HepG2 (cell line): Measurements from ENCODE around the gene TUBB3. TPM values are rescaled to one million over a fixed set of nuclear protein-coding genes. Genes with fewer than 3 reads are reported as not detected.

Experiments
- HOMEZ ChIP-seq: IDR thresholded peaks from 2 replicates; pipeline ENCODE4 v1.6.1; 2016; ENCODE audit warnings: low read depth
- KDM2A ChIP-seq: sonication (generic); formaldehyde crosslinking; IDR thresholded peaks from 2 replicates; pipeline ENCODE4 v1.4.0; 2020; ENCODE audit warnings: low read depth, missing genetic modification reagents, borderline replicate concordance
- MYPOP ChIP-seq: sonication (generic); formaldehyde crosslinking; IDR thresholded peaks from 2 replicates; pipeline ENCODE4 v1.8.1; 2023; ENCODE audit warnings: mild to moderate bottlenecking, moderate library complexity, missing genetic modification reagents
- PITX1 ChIP-seq: sonication (generic); formaldehyde crosslinking; IDR thresholded peaks from 2 replicates; pipeline ENCODE4 v1.5.1; 2020; ENCODE audit warnings: mild to moderate bottlenecking, missing genetic modification reagents
- RBAK ChIP-seq: sonication (generic); formaldehyde crosslinking; IDR thresholded peaks from 2 replicates; pipeline ENCODE4 v1.5.1; 2020; ENCODE audit warnings: mild to moderate bottlenecking, missing genetic modification reagents
- RCOR2 ChIP-seq: IDR thresholded peaks from 2 replicates; pipeline ENCODE4 v1.6.1; 2016; ENCODE audit warnings: missing biosample characterization, missing genetic modification reagents
- REXO4 ChIP-seq: sonication (generic); formaldehyde crosslinking; IDR thresholded peaks from 2 replicates; pipeline ENCODE4 v1.8.0; 2022; ENCODE audit warnings: missing genetic modification reagents, mild to moderate bottlenecking, borderline replicate concordance
- ZNF616 ChIP-seq: sonication (generic); formaldehyde crosslinking; IDR thresholded peaks from 2 replicates; pipeline ENCODE4 v1.5.0; 2020; ENCODE audit warnings: low read depth, mild to moderate bottlenecking, missing genetic modification reagents
- ZNF691 ChIP-seq: sonication (generic); formaldehyde crosslinking; IDR thresholded peaks from 2 replicates; pipeline ENCODE4 v1.4.0; 2020; ENCODE audit warnings: missing genetic modification reagents, low read depth, mild to moderate bottlenecking, borderline replicate concordance
- ZNF773 ChIP-seq: sonication (generic); formaldehyde crosslinking; IDR thresholded peaks from 2 replicates; pipeline ENCODE4 v1.4.0; 2020; ENCODE audit warnings: missing genetic modification reagents, borderline replicate concordance
- ZSCAN12 ChIP-seq: sonication (generic); formaldehyde crosslinking; IDR thresholded peaks from 2 replicates; pipeline ENCODE4 v1.9.0; 2021; ENCODE audit warnings: mild to moderate bottlenecking, missing genetic modification reagents
- polyA plus RNA-seq, 8 experiments: library from polyadenylated mRNA; depleted of rRNA in 3 of 8; stranded (reverse) in 7 of 8; unstranded in 1 of 8; fragments of >200 nt; fragmentation: Illumina TruSeq in 4 of 8; extraction: Trizol in 4 of 8; gene quantifications; 2 replicates each; pipeline versions ENCODE4 v1.2.1 to v1.2.3, GENCODE V29; 2011 to 2016; ENCODE audit warnings: low read depth in 4 of 8, missing spikeins in 1 of 8, mixed read lengths in 1 of 8; ENCODE audit not compliant: insufficient read depth in 1 of 8
- total RNA-seq, 5 experiments: library from RNA; depleted of rRNA; stranded (reverse); fragments of >200 nt; fragmentation: Illumina TruSeq; extraction: Trizol; gene quantifications; 2 replicates each; pipeline ENCODE4 v1.2.3, GENCODE V29; 2016; ENCODE audit warnings: low read depth in 1 of 5
- TF ChIP-seq, protein P1 (sequence below): sonication (generic); formaldehyde crosslinking; IDR thresholded peaks from 2 replicates; pipeline ENCODE4 v1.4.0; 2020; ENCODE audit warnings: mild to moderate bottlenecking, missing genetic modification reagents
- TF ChIP-seq, protein P2 (sequence below): sonication (generic); formaldehyde crosslinking; conservative IDR thresholded peaks from 2 replicates; pipeline ENCODE4 v1.4.0; 2020; ENCODE audit warnings: missing genetic modification reagents
- TF ChIP-seq, protein P3 (sequence below), 2 experiments: sonication (generic) in 1 of 2; formaldehyde crosslinking in 1 of 2; IDR thresholded peaks; 2 replicates each; pipeline versions ENCODE4 v1.5.1 to v1.6.1; 2011 to 2020; ENCODE audit warnings: borderline replicate concordance in 1 of 2, low read depth in 1 of 2, low read length in 1 of 2, mild to moderate bottlenecking in 1 of 2, missing genetic modification reagents in 1 of 2, moderate library complexity in 1 of 2

Gene TUBB3
- total and polyA plus RNA-seq, 2 of the 13 experiments (the other 11 are each of a cell fraction or from before 2014, with no cell fraction given): 110 to 185 TPM

DNA sequence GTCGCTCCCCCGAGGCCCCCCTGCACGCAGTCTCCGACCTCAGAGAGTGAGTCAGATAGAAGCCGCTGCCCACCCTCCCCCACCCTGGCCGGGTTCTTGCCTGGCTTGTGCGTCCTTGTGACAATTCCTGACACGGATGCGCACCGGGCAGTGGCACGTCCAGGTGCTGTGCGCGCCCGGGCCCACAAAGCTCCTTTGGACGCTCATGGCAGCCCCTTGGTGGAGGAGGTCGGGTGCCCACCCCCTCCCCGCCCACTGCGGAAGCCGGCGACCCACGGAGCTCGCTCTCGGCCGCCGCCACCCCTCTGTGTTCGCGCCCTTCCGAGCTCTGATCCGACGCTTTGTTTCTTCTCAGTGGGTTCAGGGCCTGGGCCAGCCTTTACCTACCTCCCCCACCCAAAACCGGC is 662 bp upstream of the TUBB3 start (continued):
- no peak for TF ChIP-seq HOMEZ (CRISPR knock-in tag)
- TF ChIP-seq ZNF616 (CRISPR knock-in tag): no peak
- TF ChIP-seq, protein P1, sequence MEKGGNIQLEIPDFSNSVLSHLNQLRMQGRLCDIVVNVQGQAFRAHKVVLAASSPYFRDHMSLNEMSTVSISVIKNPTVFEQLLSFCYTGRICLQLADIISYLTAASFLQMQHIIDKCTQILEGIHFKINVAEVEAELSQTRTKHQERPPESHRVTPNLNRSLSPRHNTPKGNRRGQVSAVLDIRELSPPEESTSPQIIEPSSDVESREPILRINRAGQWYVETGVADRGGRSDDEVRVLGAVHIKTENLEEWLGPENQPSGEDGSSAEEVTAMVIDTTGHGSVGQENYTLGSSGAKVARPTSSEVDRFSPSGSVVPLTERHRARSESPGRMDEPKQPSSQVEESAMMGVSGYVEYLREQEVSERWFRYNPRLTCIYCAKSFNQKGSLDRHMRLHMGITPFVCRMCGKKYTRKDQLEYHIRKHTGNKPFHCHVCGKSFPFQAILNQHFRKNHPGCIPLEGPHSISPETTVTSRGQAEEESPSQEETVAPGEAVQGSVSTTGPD (CRISPR knock-in tag): no peak
- TF ChIP-seq REXO4 (CRISPR knock-in tag): no peak
- TF ChIP-seq, protein P2, sequence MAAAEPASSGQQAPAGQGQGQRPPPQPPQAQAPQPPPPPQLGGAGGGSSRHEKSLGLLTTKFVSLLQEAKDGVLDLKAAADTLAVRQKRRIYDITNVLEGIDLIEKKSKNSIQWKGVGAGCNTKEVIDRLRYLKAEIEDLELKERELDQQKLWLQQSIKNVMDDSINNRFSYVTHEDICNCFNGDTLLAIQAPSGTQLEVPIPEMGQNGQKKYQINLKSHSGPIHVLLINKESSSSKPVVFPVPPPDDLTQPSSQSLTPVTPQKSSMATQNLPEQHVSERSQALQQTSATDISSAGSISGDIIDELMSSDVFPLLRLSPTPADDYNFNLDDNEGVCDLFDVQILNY (CRISPR knock-in tag): no peak
- no peak for TF ChIP-seq RBAK (CRISPR knock-in tag)
- TF ChIP-seq MYPOP (CRISPR knock-in tag): peak; percentile 84; the same call in 1 of the 2 replicates
- no peak for TF ChIP-seq PITX1 (CRISPR knock-in tag)
- TF ChIP-seq RCOR2 (CRISPR knock-in tag): no peak
- peak; percentile 70 for TF ChIP-seq KDM2A (CRISPR knock-in tag)
- TF ChIP-seq ZSCAN12 (CRISPR knock-in tag): 0 out of 2 replicates have a peak, but pooled peaks have one; percentile 22
- TF ChIP-seq, protein P3, sequence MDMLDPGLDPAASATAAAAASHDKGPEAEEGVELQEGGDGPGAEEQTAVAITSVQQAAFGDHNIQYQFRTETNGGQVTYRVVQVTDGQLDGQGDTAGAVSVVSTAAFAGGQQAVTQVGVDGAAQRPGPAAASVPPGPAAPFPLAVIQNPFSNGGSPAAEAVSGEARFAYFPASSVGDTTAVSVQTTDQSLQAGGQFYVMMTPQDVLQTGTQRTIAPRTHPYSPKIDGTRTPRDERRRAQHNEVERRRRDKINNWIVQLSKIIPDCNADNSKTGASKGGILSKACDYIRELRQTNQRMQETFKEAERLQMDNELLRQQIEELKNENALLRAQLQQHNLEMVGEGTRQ (IDR thresholded peaks at IDR 0.05; ENCODE audit: low read depth, low read length): no peak
- TF ChIP-seq, protein P3 (CRISPR knock-in tag; IDR thresholded peaks at IDR 0.05; ENCODE audit: borderline replicate concordance): no peak
- TF ChIP-seq ZNF691 (CRISPR knock-in tag): no peak
- peak; percentile 28; the same call in 1 of the 2 replicates for TF ChIP-seq ZNF773 (CRISPR knock-in tag)
